HepG2 (cell line): ENCODE results near the gene DGCR8. TPM values are rescaled to one million over a fixed set of nuclear protein-coding genes. Genes with fewer than 3 reads are reported as not detected.

Experiments
- ATAC-seq: fragments of 200-7000 bp; cut with Tn5 transposase; 3 replicates; pipeline ENCODE4 v1.9.1; 2020; ENCODE audit warnings: mild to moderate bottlenecking, moderate library complexity
- BruUV-seq: library from RNA; stranded (reverse); fragments of 400-500 nt; replicated peaks from 2 replicates; lab custom pipeline; 2021; lab: Mats Ljungman, UMichigan
- CTCF ChIA-PET: fragments of 300-600 bp; formaldehyde crosslinking; extraction: SDS; loops from one replicate; lab custom pipeline; 2021; ENCODE audit warnings: low total read pairs, inconsistent platforms, low intra/inter-chr PET ratio; lab: Yijun Ruan, JAX
- POLR2A ChIA-PET: fragments of 350-600 bp; sonication (Branson Sonifier 250); formaldehyde crosslinking; loops from one replicate; lab custom pipeline; 2020; ENCODE audit warnings: antibody characterized with exemption, inconsistent platforms; lab: Yijun Ruan, JAX
- DNase-seq: peaks from one replicate; pipeline ENCODE4 v3.0.0-alpha.2; 2015; ENCODE audit warnings: low spot score
- FAIRE-seq: peaks from 3 replicates; lab custom pipeline; 2011; peaks lifted over from hg19 to GRCh38; lab: Jason Lieb, UNC
- H2AFZ ChIP-seq: one replicate; pipeline ENCODE4 v1.6.1; 2011; ENCODE audit warnings: low read length, inconsistent platforms
- H3K27ac ChIP-seq: fragments of 300-600 bp; 3 replicates; pipeline ENCODE4 v1.8.0; 2011; ENCODE audit warnings: mixed run types, mild to moderate bottlenecking, mixed read lengths, low read length, inconsistent platforms; ENCODE audit not compliant: insufficient read depth; ENCODE audit errors: extremely low read length
- H3K27me3 ChIP-seq, 2 experiments: fragments of 200-600 bp in 1 of 2; 2 replicates in 1 of 2; 3 replicates in 1 of 2; pipeline versions ENCODE4 v1.6.0 to v1.8.0; 2011; ENCODE audit warnings: low read length in 2 of 2, mild to moderate bottlenecking in 2 of 2, moderate library complexity in 2 of 2, inconsistent platforms in 1 of 2; ENCODE audit not compliant: insufficient read depth in 2 of 2, control insufficient read depth in 1 of 2
- H3K36me3 ChIP-seq, 2 experiments: fragments of 200-600 bp in 1 of 2; replicated peaks in 1 of 2; 2 replicates in 1 of 2; 3 replicates in 1 of 2; pipeline versions ENCODE4 v1.5.1 to v1.8.0; 2011; ENCODE audit warnings: low read length in 2 of 2, inconsistent platforms in 1 of 2; ENCODE audit not compliant: insufficient read depth in 2 of 2, control insufficient read depth in 1 of 2
- H3K4me1 ChIP-seq: 2 replicates; pipeline ENCODE4 v1.5.1; 2012; ENCODE audit warnings: low read length, inconsistent platforms; ENCODE audit not compliant: insufficient read depth
- H3K4me2 ChIP-seq: 2 replicates; pipeline ENCODE4 v1.6.0; 2011; ENCODE audit warnings: low read depth, low read length, inconsistent platforms
- H3K4me3 ChIP-seq, 3 experiments: fragments of 200-600 bp in 1 of 3; sonication (generic), shearing (Covaris generic) in 1 of 3; replicated peaks in 1 of 3; 2 replicates each; pipeline ENCODE4 v1.5.1; 2011 to 2016; ENCODE audit warnings: low read length in 3 of 3, inconsistent platforms in 2 of 3, low read depth in 2 of 3, mild to moderate bottlenecking in 2 of 3, control low read depth in 1 of 3, mixed read lengths in 1 of 3; ENCODE audit not compliant: insufficient read depth in 1 of 3
- H3K79me2 ChIP-seq: one replicate; pipeline ENCODE4 v1.6.1; 2011; ENCODE audit warnings: low read length, inconsistent platforms; ENCODE audit not compliant: insufficient read depth
- H3K9ac ChIP-seq: 2 replicates; pipeline ENCODE4 v1.6.0; 2011; ENCODE audit warnings: mild to moderate bottlenecking, low read depth, low read length, inconsistent platforms; ENCODE audit not compliant: insufficient read depth
- H3K9me3 ChIP-seq: 2 replicates; pipeline ENCODE4 v1.5.1; 2012; ENCODE audit warnings: mild to moderate bottlenecking, low read length
- H4K20me1 ChIP-seq: 2 replicates; pipeline ENCODE4 v1.6.0; 2011; ENCODE audit warnings: inconsistent platforms, mild to moderate bottlenecking, low read length, moderate library complexity; ENCODE audit not compliant: insufficient read depth
- AGO2 ChIP-seq: fragments of 200-400 bp; formaldehyde crosslinking; optimal IDR thresholded peaks from 2 replicates; pipeline ENCODE3; 2017; ENCODE audit warnings: mild to moderate bottlenecking, low read depth, low read length, moderate library complexity
- FOXP1 ChIP-seq, 2 experiments: fragments of 450-650 bp in 1 of 2; IDR thresholded peaks; 2 replicates each; pipeline ENCODE4 v1.6.1; 2017 to 2018; ENCODE audit warnings: antibody characterized with exemption in 1 of 2
- MTA3 ChIP-seq: sonication (generic); formaldehyde crosslinking; IDR thresholded peaks from 2 replicates; pipeline ENCODE4 v1.4.0; 2020; ENCODE audit warnings: missing genetic modification reagents
- PAF1 ChIP-seq: IDR thresholded peaks from 2 replicates; pipeline ENCODE4 v1.6.1; 2016; ENCODE audit warnings: missing genetic modification reagents, missing compliant biosample characterization
- POLR2A ChIP-seq, 2 experiments: IDR thresholded peaks; 2 replicates each; pipeline ENCODE4 v1.6.1; 2011; ENCODE audit warnings: low read depth in 2 of 2, low read length in 2 of 2, mild to moderate bottlenecking in 1 of 2, moderate library complexity in 1 of 2; ENCODE audit not compliant: insufficient read depth in 1 of 2
- ZBTB14 ChIP-seq: sonication (generic); formaldehyde crosslinking; IDR thresholded peaks from 2 replicates; pipeline ENCODE4 v1.4.0; 2020; ENCODE audit warnings: missing genetic modification reagents
- ZBTB33 ChIP-seq: sonication (generic); formaldehyde crosslinking; IDR thresholded peaks from 2 replicates; pipeline ENCODE4 v1.4.0; 2020; ENCODE audit warnings: missing genetic modification reagents
- ZNF207 ChIP-seq: fragments of 450-650 bp; IDR thresholded peaks from 2 replicates; pipeline ENCODE4 v1.6.1; 2016; ENCODE audit warnings: antibody characterized with exemption, borderline replicate concordance
- WGBS: methylation state at CpG from one replicate; pipeline ENCODE4 v1.1.6; 2017; ENCODE audit warnings: low lambda C conversion rate; 5-methylcytosine and 5-hydroxymethylcytosine counted together
- in situ Hi-C: cut with HindIII; loops from 2 replicates; pipeline ENCODE4 v1.10.0; 2017; ENCODE audit warnings: low pct_unique_long_range_greater_than_20kb; ENCODE audit not compliant: extremely low pct_ligation_motif_present
- intact Hi-C: fragments of 100-400 bp; cut with micrococcal nuclease; formaldehyde crosslinking; loops from one replicate; pipeline ENCODE4 v1.10.0; 2022; ENCODE audit not compliant: unreplicated experiment
- polyA plus RNA-seq, 8 experiments: library from polyadenylated mRNA; depleted of rRNA in 3 of 8; stranded (reverse) in 7 of 8; unstranded in 1 of 8; fragments of >200 nt; fragmentation: Illumina TruSeq in 4 of 8; extraction: Trizol in 4 of 8; gene quantifications; 2 replicates each; pipeline versions ENCODE4 v1.2.1 to v1.2.3, GENCODE V29; 2011 to 2016; ENCODE audit warnings: low read depth in 4 of 8, missing spikeins in 1 of 8, mixed read lengths in 1 of 8; ENCODE audit not compliant: insufficient read depth in 1 of 8
- total RNA-seq, 5 experiments: library from RNA; depleted of rRNA; stranded (reverse); fragments of >200 nt; fragmentation: Illumina TruSeq; extraction: Trizol; gene quantifications; 2 replicates each; pipeline ENCODE4 v1.2.3, GENCODE V29; 2016; ENCODE audit warnings: low read depth in 1 of 5

The DGCR8 gene
- total and polyA plus RNA-seq, 2 of the 13 experiments (the other 11 are each of a cell fraction or from before 2014, with no cell fraction given) = 10.2 to 23.2 TPM

DNA sequence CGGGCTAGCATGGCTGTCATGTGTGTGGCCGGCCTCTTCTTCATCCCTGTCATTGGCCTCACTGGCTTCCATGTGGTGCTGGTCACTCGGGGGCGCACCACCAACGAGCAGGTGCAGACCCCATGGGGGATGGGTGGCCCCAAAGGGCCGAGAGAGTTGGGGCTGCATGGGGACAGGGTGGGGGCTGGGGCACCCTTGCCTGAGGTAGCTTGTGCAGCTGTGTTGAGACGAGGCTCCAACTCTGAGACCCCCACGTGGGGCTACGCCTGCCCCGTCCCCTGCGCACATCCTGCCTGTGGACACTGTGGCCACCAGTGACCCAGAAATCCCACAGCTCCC, 60.0 kb downstream of the DGCR8 start:
- Histone ChIP-seq H3K27ac (no peak overlapping the region), H3K27me3 (no peaks in the 10 kb centered on the region), H2AFZ (no peak overlapping the region), H3K4me3 (no peak overlapping the region), H3K36me3 (peaks cover 1 to 5% of the 10 kb centered on the region in 2 experiments; a peak in 2 of 5 replicates), H4K20me1 (0 out of 2 replicates have a peak, but pooled peaks cover 6% of the 10 kb centered on the region), H3K4me1 (no peaks in the 10 kb centered on the region), H3K79me2 (peaks cover 6% of the 10 kb centered on the region)
- FAIRE-seq (no peak), ATAC-seq (no peak), DNase-seq (no peak)
- 100% methylated on average over 3 of the region's 11 CpGs for WGBS
- POLR2A ChIA-PET = no interaction called here
- in situ Hi-C loops = no loop called here
- BruUV-seq = no TSS peak
- intact Hi-C loops = no loop called here
- TF ChIP-seq AGO2 (peak; percentile 33), ZBTB14 (CRISPR knock-in tag) (no peak)
- TF ChIP-seq, all 625 proteins: peak for 1
- H3K9me3 ChIP-seq = no peaks in the 10 kb centered on the region
- CTCF ChIA-PET = no interaction called here
- H3K9ac ChIP-seq = no peak overlapping the region
- no peak overlapping the region for H3K4me2 ChIP-seq

- 80% methylated on average over 1 of the region's 17 CpGs for WGBS
- no peak overlapping the region for H3K4me2 ChIP-seq
- H3K4me3 ChIP-seq = no peak overlapping the region
- intact Hi-C loops (no loop called here), in situ Hi-C loops (no loop called here)
- H3K9me3 ChIP-seq = no peaks in the 10 kb centered on the region
- POLR2A ChIA-PET = no interaction called here
- no peak overlapping the region for H2AFZ ChIP-seq
- H3K27me3 ChIP-seq = no peaks in the 10 kb centered on the region
- H3K4me1 ChIP-seq = no peaks in the 10 kb centered on the region
- no peak for DNase-seq
- ATAC-seq = no peak
- TF ChIP-seq ZBTB33 (CRISPR knock-in tag) (peak; percentile 88), POLR2A (IDR thresholded peaks at IDR 0.05; ENCODE audit: insufficient read depth in 1 of 2, low read depth in 2 of 2, low read length in 2 of 2) (no peak), PAF1 (CRISPR knock-in tag) (no peak), MTA3 (CRISPR knock-in tag) (no peak), FOXP1 (IDR thresholded peaks at IDR 0.05) (no peak), FOXP1 (CRISPR knock-in tag; IDR thresholded peaks at IDR 0.05) (no peak), ZNF207 (no peak)
- peaks cover 1 to 5% of the 10 kb centered on the region in 2 experiments; a peak in 2 of 5 replicates for H3K36me3 ChIP-seq
- no peak overlapping the region for H3K9ac ChIP-seq
- 0 out of 2 replicates have a peak, but pooled peaks cover 6% of the 10 kb centered on the region for H4K20me1 ChIP-seq
- H3K27ac ChIP-seq = no peak overlapping the region
- FAIRE-seq = no peak
- CTCF ChIA-PET = no interaction called here
- peaks cover 6% of the 10 kb centered on the region for H3K79me2 ChIP-seq
- no TSS peak for BruUV-seq
Measured at GRCh38 chr22:20140521-20140964, 60.5 kb downstream of the DGCR8 start.
